GM13977 (cell line): ENCODE measurements around the gene CPLANE2.

ENCODE experiments used
- DNase-seq: peaks from one replicate; pipeline ENCODE4 v3.0.0; 2012; ENCODE audit warnings: low spot score
- CTCF ChIP-seq: IDR thresholded peaks from 2 replicates; pipeline ENCODE4 v1.5.1; 2012; ENCODE audit warnings: mild to moderate bottlenecking, control low read depth; ENCODE audit not compliant: insufficient read depth; ENCODE audit errors: extremely low read depth, missing control alignments
- in situ Hi-C: fragments of 300-500 bp; cut with MboI; formaldehyde crosslinking; loops from one replicate; pipeline ENCODE4 v1.12.0; 2022; ENCODE audit warnings: low sequenced_read_pairs, low pct_unique_long_range_greater_than_20kb, mixed read lengths, inconsistent platforms; ENCODE audit not compliant: unreplicated experiment

CPLANE2 gene

GRCh38 chr1:16183179-16183578 lies 53.8 kb downstream of the CPLANE2 start:
- DNase-seq, result no peak
- in situ Hi-C loops, result loop anchor here (25.0 kb wide), 1 partner anchor 396 kb away; no protein-coding TSS in a partner anchor
- TF ChIP-seq CTCF, result no peak

GRCh38 chr1:16181887-16182719 lies 54.9 kb downstream of the CPLANE2 start:
- no peak for DNase-seq
- TF ChIP-seq CTCF, result no peak
- in situ Hi-C loops, result loop anchor here (25.0 kb wide), 1 partner anchor 395 kb away; no protein-coding TSS in a partner anchor
